Tracheal epithelial cell (primary cell): ENCODE measurements around the gene CYP4F12. TPM values are rescaled to one million over a fixed set of nuclear protein-coding genes. Genes with fewer than 3 reads are reported as not detected.

Experiments used
- total RNA-seq: library from RNA; depleted of rRNA; stranded (reverse); fragments of >200 nt; gene quantifications from 2 replicates; pipeline ENCODE4 v1.2.1, GENCODE V29; 2014

The CYP4F12 gene, protein sequence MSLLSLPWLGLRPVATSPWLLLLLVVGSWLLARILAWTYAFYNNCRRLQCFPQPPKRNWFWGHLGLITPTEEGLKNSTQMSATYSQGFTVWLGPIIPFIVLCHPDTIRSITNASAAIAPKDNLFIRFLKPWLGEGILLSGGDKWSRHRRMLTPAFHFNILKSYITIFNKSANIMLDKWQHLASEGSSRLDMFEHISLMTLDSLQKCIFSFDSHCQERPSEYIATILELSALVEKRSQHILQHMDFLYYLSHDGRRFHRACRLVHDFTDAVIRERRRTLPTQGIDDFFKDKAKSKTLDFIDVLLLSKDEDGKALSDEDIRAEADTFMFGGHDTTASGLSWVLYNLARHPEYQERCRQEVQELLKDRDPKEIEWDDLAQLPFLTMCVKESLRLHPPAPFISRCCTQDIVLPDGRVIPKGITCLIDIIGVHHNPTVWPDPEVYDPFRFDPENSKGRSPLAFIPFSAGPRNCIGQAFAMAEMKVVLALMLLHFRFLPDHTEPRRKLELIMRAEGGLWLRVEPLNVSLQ
- 6.8 TPM in 1 of 2 replicates, not detected in the other for total RNA-seq

GRCh38 chr19:15672580-15673175 is at the start of gene CYP4F12:
Gene CYP4F12 (plus strand): TSS chr19:15673087. CDS start chr19:15673530, 443 bp downstream.

DNA sequence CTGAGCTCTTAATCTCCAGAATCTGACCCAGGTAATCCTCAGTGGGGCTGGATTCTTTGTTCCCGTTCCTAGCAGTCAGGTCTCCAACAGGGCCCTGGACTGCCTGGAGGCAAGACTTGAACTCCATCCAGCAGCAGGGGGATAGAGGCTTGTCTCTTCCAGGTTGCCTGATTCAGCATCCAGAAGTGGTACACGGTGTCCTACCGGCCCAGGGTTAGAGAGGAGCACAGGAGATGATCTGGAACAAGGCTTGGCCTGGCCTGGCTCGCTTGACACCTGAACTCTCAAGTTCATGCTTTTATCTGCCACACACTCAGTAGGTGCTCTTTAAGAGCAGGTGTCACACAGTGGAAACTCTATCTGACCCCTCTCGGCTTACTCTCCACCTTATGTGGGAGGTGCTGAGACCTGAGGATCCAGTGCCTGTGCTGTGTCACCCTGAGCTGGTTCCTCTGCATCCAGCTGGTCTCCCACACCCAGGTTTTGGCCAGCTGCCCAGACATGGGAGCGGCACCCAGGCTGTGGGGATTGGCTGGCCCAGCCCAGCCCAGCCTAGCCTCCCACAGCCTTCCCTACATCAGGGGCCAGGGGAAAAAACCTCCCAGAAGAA is 32.5 kb upstream of the CYP4F12 start, which contains the start of gene CYP4F3:
Gene CYP4F3, plus strand, starts transcription at position 604 of the 610 bp plus-strand sequence. CDS start 519 bp downstream, outside the sequence.

DNA sequence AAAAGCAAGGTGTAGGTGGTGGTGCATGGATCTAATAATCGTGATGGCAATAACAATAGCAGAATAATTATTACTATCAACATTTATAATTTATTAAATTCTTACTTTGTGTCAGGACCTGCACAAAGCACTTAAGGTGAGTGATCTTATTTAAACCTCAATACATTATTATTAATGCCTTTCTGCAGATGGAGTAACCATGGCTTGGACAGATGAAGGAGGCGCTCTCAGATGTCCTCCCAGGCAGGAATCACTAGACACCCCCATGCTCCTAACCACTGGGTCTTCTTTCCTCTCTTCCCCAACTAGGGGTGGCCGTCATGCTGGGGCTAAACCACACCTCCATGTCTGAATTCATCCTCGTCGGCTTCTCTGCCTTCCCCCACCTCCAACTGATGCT is 54.8 kb downstream of the CYP4F12 start, which contains the start of gene OR10H2:
Gene OR10H2, plus strand, starts transcription at position 301 of the 400 bp plus-strand sequence. Its CDS starts 20 bp downstream, at position 321.

DNA sequence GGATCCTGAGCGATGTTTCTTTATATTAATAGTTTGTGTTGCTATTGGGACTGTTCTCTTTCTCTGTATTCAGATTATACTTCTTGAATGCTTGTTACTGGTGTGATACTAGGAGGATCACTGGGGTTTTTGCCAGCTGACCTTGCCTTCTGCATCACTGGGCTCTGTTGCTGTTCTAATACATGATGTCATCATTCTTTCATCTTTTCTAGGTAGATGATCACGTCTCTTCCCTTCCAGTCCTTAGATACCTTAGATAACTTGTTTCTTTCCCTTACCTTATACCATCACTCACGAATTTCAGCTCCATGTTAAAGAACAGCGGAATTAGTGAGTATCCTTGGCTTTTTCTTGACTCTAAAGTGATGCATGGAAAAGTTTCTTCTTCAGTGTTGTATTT is 64.8 kb downstream of the CYP4F12 start, which contains the start of gene OR10H3:
Gene OR10H3, plus strand, starts transcription at position 264 of the 400 bp plus-strand sequence. CDS start 3,408 bp downstream, outside the sequence.

Other genes with a start within 250 kb of the CYP4F12 start
- 8.4 and 8.7 TPM in 2 replicates for gene WIZ, start 223.1 kb upstream of the CYP4F12 start, total RNA-seq
- not detected in 2 replicates for gene RASAL3, start 208.5 kb upstream of the CYP4F12 start, total RNA-seq
- not detected in 2 replicates for gene PGLYRP2, start 193.6 kb upstream of the CYP4F12 start, total RNA-seq
- gene CYP4F22, start 164.6 kb upstream of the CYP4F12 start, total RNA-seq, result not detected in 2 replicates
- not detected in 2 replicates for gene CYP4F8, start 57.9 kb upstream of the CYP4F12 start, total RNA-seq
- 0.48 and 6.0 TPM in 2 replicates for gene CYP4F3, start 32.2 kb upstream of the CYP4F12 start, total RNA-seq
- gene OR10H2, start 54.9 kb downstream of the CYP4F12 start, total RNA-seq, result not detected in 2 replicates
- gene OR10H3, start 64.9 kb downstream of the CYP4F12 start, total RNA-seq, result not detected in 2 replicates
- gene OR10H5, start 114.6 kb downstream of the CYP4F12 start, total RNA-seq, result not detected in 2 replicates
- under 0.01 TPM in 1 of 2 replicates, not detected in the other for gene OR10H1, start 142.6 kb downstream of the CYP4F12 start, total RNA-seq
- 1.7 TPM in 1 of 2 replicates, not detected in the other for gene CYP4F2, start 225.0 kb downstream of the CYP4F12 start, total RNA-seq